Parathyroid adenoma (tissue), 2 donors: ENCODE measurements around the gene TADA2B.
"Not testable (repeated sequence)": the region's sequence is repeated elsewhere in the genome, so short reads cannot be mapped to it uniquely, and the experiment has no call there.

Experiments
- H2AFZ ChIP-seq: fragments of 300-600 bp; sonication (generic); one replicate; pipeline ENCODE4 v1.7.0; 2017; ENCODE audit warnings: antibody characterized with exemption, mild to moderate bottlenecking
- H3K27ac ChIP-seq: fragments of 300-600 bp; sonication (generic); one replicate; pipeline ENCODE4 v1.7.0; 2017
- H3K27me3 ChIP-seq: fragments of 300-600 bp; sonication (generic); one replicate; pipeline ENCODE4 v1.7.0; 2017; ENCODE audit warnings: low read length; ENCODE audit not compliant: control insufficient read depth, insufficient read depth
- H3K36me3 ChIP-seq: fragments of 300-600 bp; sonication (generic); one replicate; pipeline ENCODE4 v1.7.0; 2017; ENCODE audit warnings: low read length; ENCODE audit not compliant: control insufficient read depth, insufficient read depth
- H3K4me1 ChIP-seq: fragments of 300-600 bp; sonication (generic); one replicate; pipeline ENCODE4 v1.7.0; 2017; ENCODE audit warnings: control low read depth
- H3K4me2 ChIP-seq: fragments of 300-600 bp; sonication (generic); one replicate; pipeline ENCODE4 v1.7.0; 2017; ENCODE audit warnings: low read length
- H3K4me3 ChIP-seq: fragments of 300-600 bp; sonication (generic); one replicate; pipeline ENCODE4 v1.7.0; 2017; ENCODE audit warnings: low read depth, low read length
- H3K79me2 ChIP-seq: fragments of 300-600 bp; sonication (generic); one replicate; pipeline ENCODE4 v1.7.0; 2017; ENCODE audit warnings: control low read depth
- H3K9ac ChIP-seq: fragments of 300-600 bp; sonication (generic); one replicate; pipeline ENCODE4 v1.7.0; 2017; ENCODE audit warnings: mild to moderate bottlenecking
- H3K9me3 ChIP-seq: fragments of 300-600 bp; sonication (generic); one replicate; pipeline ENCODE4 v1.7.0; 2017; ENCODE audit warnings: low read length; ENCODE audit not compliant: control insufficient read depth
- CTCF ChIP-seq: fragments of 300-600 bp; sonication (generic); IDR thresholded peaks from one replicate; pipeline ENCODE4 v1.7.0; 2017; ENCODE audit warnings: antibody characterized with exemption, mild to moderate bottlenecking
- donor health status: primary hyperparathyroidism.

The TADA2B gene

GRCh38 chr4:7077371-7077770 lies 34.2 kb downstream of the TADA2B start:
- Histone ChIP-seq H3K79me2 (no peaks in the 10 kb centered on the region), H3K4me1 (no peaks in the 10 kb centered on the region), H3K4me3 (no peak overlapping the region), H3K9me3 (no peaks in the 10 kb centered on the region), H3K9ac (no peak overlapping the region), H2AFZ (no peak overlapping the region), H3K4me2 (no peak overlapping the region), H3K36me3 (no peaks in the 10 kb centered on the region), H3K27me3 (no peaks in the 10 kb centered on the region), H3K27ac (no peak overlapping the region)
- TF ChIP-seq CTCF: no peak

- no peak overlapping the region for H3K9ac ChIP-seq
- no peak for TF ChIP-seq CTCF
- H3K9me3 ChIP-seq: no peaks in the 10 kb centered on the region
- H3K36me3 ChIP-seq: no peaks in the 10 kb centered on the region
- H3K4me3 ChIP-seq: no peak overlapping the region
- H3K79me2 ChIP-seq: no peaks in the 10 kb centered on the region
- H3K27ac ChIP-seq: no peak overlapping the region
- no peak overlapping the region for H2AFZ ChIP-seq
- H3K4me1 ChIP-seq: no peaks in the 10 kb centered on the region
- no peak overlapping the region for H3K4me2 ChIP-seq
- H3K27me3 ChIP-seq: no peaks in the 10 kb centered on the region
Observed at GRCh38 chr4:7078025-7078424, 34.9 kb downstream of the TADA2B start.

- H3K27me3 ChIP-seq, H3K9ac ChIP-seq, H2AFZ ChIP-seq, H3K79me2 ChIP-seq, H3K9me3 ChIP-seq, H3K27ac ChIP-seq, H3K36me3 ChIP-seq, H3K4me1 ChIP-seq, H3K4me3 ChIP-seq, H3K4me2 ChIP-seq: not testable (repeated sequence)
Observed at GRCh38 chr4:7079483-7079882, 36.3 kb downstream of the TADA2B start.

GRCh38 chr4:7079909-7080308 lies 36.7 kb downstream of the TADA2B start:
- H3K4me1 ChIP-seq, H3K79me2 ChIP-seq, H3K27me3 ChIP-seq, H3K27ac ChIP-seq, H2AFZ ChIP-seq, H3K4me3 ChIP-seq, H3K36me3 ChIP-seq, H3K9ac ChIP-seq, H3K9me3 ChIP-seq, H3K4me2 ChIP-seq: not testable (repeated sequence)

- Histone ChIP-seq H3K4me3 (no peak overlapping the region), H3K9ac (no peak overlapping the region), H3K4me1 (no peaks in the 10 kb centered on the region)
Observed at GRCh38 chr4:7083597-7084563, 40.7 kb downstream of the TADA2B start.

GRCh38 chr4:7084564-7084961 lies 41.4 kb downstream of the TADA2B start:
- H3K36me3 ChIP-seq, H3K4me3 ChIP-seq, H3K4me1 ChIP-seq, H3K4me2 ChIP-seq, H3K27me3 ChIP-seq, H2AFZ ChIP-seq, H3K9me3 ChIP-seq, H3K9ac ChIP-seq, H3K79me2 ChIP-seq, H3K27ac ChIP-seq: not testable (repeated sequence)

More at GRCh38 chr4:7083597-7084563, 40.7 kb downstream of the TADA2B start:
- H3K36me3 ChIP-seq: no peaks in the 10 kb centered on the region
- no peak for TF ChIP-seq CTCF
- no peak overlapping the region for H3K27ac ChIP-seq
- no peaks in the 10 kb centered on the region for H3K9me3 ChIP-seq
- no peak overlapping the region for H3K4me2 ChIP-seq
- no peak overlapping the region for H2AFZ ChIP-seq
- no peaks in the 10 kb centered on the region for H3K27me3 ChIP-seq
- no peaks in the 10 kb centered on the region for H3K79me2 ChIP-seq
